Breast epithelium (tissue), 4 donors: ENCODE results near the gene AFAP1. TPM values are rescaled to one million over a fixed set of nuclear protein-coding genes. Genes with fewer than 3 reads are reported as not detected.
A peak's percentile ranks its signal among the peaks of the same experiment; 100 is the strongest.

ENCODE experiments used
- DNase-seq, 2 donors: peaks; one replicate each; pipeline ENCODE4 v3.0.0-alpha.2; 2019; ENCODE audit warnings: low spot score in 2 of 2
- H3K27ac ChIP-seq, 2 donors: fragments of 200-600 bp; sonication (generic) in 1 of 2; one replicate each; pipeline ENCODE4 v1.5.1; 2016 to 2019; ENCODE audit warnings: mild to moderate bottlenecking in 1 of 2
- H3K27me3 ChIP-seq, 2 donors: fragments of 200-600 bp; sonication (generic) in 1 of 2; one replicate each; pipeline versions ENCODE4 v1.5.1 to v1.6.0; 2017 to 2019; ENCODE audit warnings: control low read depth in 1 of 2, mild to moderate bottlenecking in 1 of 2
- H3K36me3 ChIP-seq: fragments of 200-600 bp; one replicate; pipeline ENCODE4 v1.5.1; 2019
- H3K4me1 ChIP-seq, 2 donors: fragments of 200-600 bp; sonication (generic); one replicate each; pipeline ENCODE4 v1.5.1; 2016 to 2019; ENCODE audit warnings: control low read depth in 1 of 2
- H3K4me3 ChIP-seq, 3 donors: fragments of 200-600 bp; sonication (generic); 1 replicate in 2 of 3; 2 replicates in 1 of 3; pipeline ENCODE4 v1.5.1; 2016 to 2019; ENCODE audit warnings: mild to moderate bottlenecking in 3 of 3, moderate library complexity in 2 of 3
- H3K9me3 ChIP-seq, 2 donors: fragments of 200-600 bp; sonication (generic) in 1 of 2; one replicate each; pipeline ENCODE4 v1.5.1; 2016 to 2019; ENCODE audit warnings: control low read depth in 1 of 2
- CTCF ChIP-seq, 3 donors: fragments of 450-650 bp; IDR thresholded peaks; one replicate each; pipeline ENCODE4 v1.5.1; 2016 to 2017; ENCODE audit warnings: antibody characterized with exemption in 3 of 3, mild to moderate bottlenecking in 3 of 3, moderate library complexity in 3 of 3
- POLR2A ChIP-seq: fragments of 450-650 bp; IDR thresholded peaks from one replicate; pipeline ENCODE4 v1.6.1; 2016; ENCODE audit warnings: antibody characterized with exemption, mild to moderate bottlenecking, moderate library complexity
- POLR2AphosphoS5 ChIP-seq, 3 donors: sonication (generic); formaldehyde crosslinking; IDR thresholded peaks; one replicate each; pipeline ENCODE4 v1.6.1; 2017; ENCODE audit warnings: antibody characterized with exemption in 3 of 3
- intact Hi-C: fragments of 100-400 bp; cut with DNase I; formaldehyde crosslinking; loops from one replicate; pipeline ENCODE4 v1.15.1; 2023; ENCODE audit warnings: low total_unique reads
- total RNA-seq, 3 donors: library from RNA; depleted of rRNA; stranded (reverse); fragments of >200 nt; gene quantifications; one replicate each; pipeline ENCODE4 v1.1.0, GENCODE V29; 2016

AFAP1 gene
- total RNA-seq, 3 donors from 2014 or later: 14.5 to 21.6 (median 16.6) TPM

- TF ChIP-seq POLR2AphosphoS5 (IDR thresholded peaks at IDR 0.05): no peak
- TF ChIP-seq CTCF (IDR thresholded peaks at IDR 0.05): no peak
- no peak for TF ChIP-seq POLR2A
- intact Hi-C loops: loop anchor here (2.0 kb wide), 1 partner anchor 22 kb away; no protein-coding TSS in a partner anchor
- Histone ChIP-seq H3K4me1 (peaks cover 5 to 7% of the 10 kb centered on the region in 2 donors), H3K27ac (peak overlapping the region; percentile 88 to 92), H3K36me3 (no peaks in the 10 kb centered on the region), H3K27me3 (no peaks in the 10 kb centered on the region), H3K9me3 (no peaks in the 10 kb centered on the region), H3K4me3 (peak overlapping the region in 1 of 3 donors; percentile 60)
- DNase-seq: no peak
These were observed 110.8 kb downstream of the AFAP1 start for GRCh38 chr4:7828793-7829301.

- peaks cover 5 to 7% of the 10 kb centered on the region in 2 donors for H3K4me1 ChIP-seq
- no peaks in the 10 kb centered on the region for H3K36me3 ChIP-seq
- intact Hi-C loops: loop anchor here (2.0 kb wide), 1 partner anchor 21 kb away; no protein-coding TSS in a partner anchor
- H3K9me3 ChIP-seq: no peaks in the 10 kb centered on the region
- no peaks in the 10 kb centered on the region for H3K27me3 ChIP-seq
- DNase-seq: peak in 1 of 2 donors; percentile 89
- H3K27ac ChIP-seq: peak overlapping the region; percentile 88 to 92
- no peak for TF ChIP-seq CTCF (IDR thresholded peaks at IDR 0.05)
- peak in 2 of 3 donors; percentile 60 to 82 for TF ChIP-seq POLR2AphosphoS5 (IDR thresholded peaks at IDR 0.05)
- no peak for TF ChIP-seq POLR2A
- peak overlapping the region in 2 of 3 donors; percentile 27 to 60 for H3K4me3 ChIP-seq
These were observed 111.5 kb downstream of the AFAP1 start for GRCh38 chr4:7828011-7828720.

GRCh38 chr4:7827566-7827965, 112.1 kb downstream of the AFAP1 start:
- Histone ChIP-seq H3K9me3 (no peaks in the 10 kb centered on the region), H3K4me1 (peaks cover 5 to 7% of the 10 kb centered on the region in 2 donors), H3K27me3 (no peaks in the 10 kb centered on the region), H3K4me3 (peak overlapping the region in 2 of 3 donors; percentile 27 to 60), H3K27ac (peak overlapping the region; percentile 88 to 92), H3K36me3 (no peaks in the 10 kb centered on the region)
- TF ChIP-seq POLR2A (no peak), POLR2AphosphoS5 (IDR thresholded peaks at IDR 0.05) (no peak), CTCF (IDR thresholded peaks at IDR 0.05) (no peak)
- DNase-seq: no peak
- intact Hi-C loops: no loop called here

- no peaks in the 10 kb centered on the region for H3K27me3 ChIP-seq
- H3K4me3 ChIP-seq: no peak overlapping the region
- peaks cover 5 to 7% of the 10 kb centered on the region in 2 donors for H3K4me1 ChIP-seq
- intact Hi-C loops: no loop called here
- no peaks in the 10 kb centered on the region for H3K36me3 ChIP-seq
- H3K27ac ChIP-seq: peak overlapping the region; percentile 22 to 28
- DNase-seq: no peak
- TF ChIP-seq POLR2A: no peak
- no peak for TF ChIP-seq POLR2AphosphoS5 (IDR thresholded peaks at IDR 0.05)
- no peak for TF ChIP-seq CTCF (IDR thresholded peaks at IDR 0.05)
- H3K9me3 ChIP-seq: no peaks in the 10 kb centered on the region
These were observed 112.8 kb downstream of the AFAP1 start for GRCh38 chr4:7826909-7827306.
